COLO668 (cell line): ENCODE results near the gene RTKN2.
A peak's percentile ranks its signal among the peaks of the same experiment; 100 is the strongest.
"Not testable (repeated sequence)": the region's sequence is repeated elsewhere in the genome, so short reads cannot be mapped to it uniquely, and the experiment has no call there.

Experiments
- DNase-seq: peaks from one replicate; lab custom pipeline; 2025; ENCODE audit not compliant: unreplicated experiment; lab: John Stamatoyannopoulos, UW

Gene RTKN2

GRCh38 chr10:62261666-62262065, 7.0 kb downstream of the RTKN2 start:
- no peak for DNase-seq

- no peak for DNase-seq
These were observed 8.6 kb downstream of the RTKN2 start for GRCh38 chr10:62259998-62260397.

GRCh38 chr10:62259456-62259855, 9.2 kb downstream of the RTKN2 start:
- no peak for DNase-seq

- DNase-seq, result no peak
These were observed 9.7 kb downstream of the RTKN2 start for GRCh38 chr10:62258926-62259325.

GRCh38 chr10:62253704-62254103, 14.9 kb downstream of the RTKN2 start:
- no peak for DNase-seq

GRCh38 chr10:62252051-62252450, 16.6 kb downstream of the RTKN2 start:
- no peak for DNase-seq

- DNase-seq, result peak; percentile 4
These were observed 17.9 kb downstream of the RTKN2 start for GRCh38 chr10:62250594-62251198.

- no peak for DNase-seq
These were observed 18.7 kb downstream of the RTKN2 start for GRCh38 chr10:62249957-62250356.

- no peak for DNase-seq
These were observed 20.2 kb downstream of the RTKN2 start for GRCh38 chr10:62248465-62248864.

- DNase-seq, result peak; percentile 4
These were observed 23.7 kb downstream of the RTKN2 start for GRCh38 chr10:62244785-62245467.

GRCh38 chr10:62244088-62244487, 24.6 kb downstream of the RTKN2 start:
- no peak for DNase-seq

GRCh38 chr10:62243647-62243997, 25.0 kb downstream of the RTKN2 start:
- DNase-seq, result no peak

- not testable (repeated sequence) for DNase-seq
These were observed 25.5 kb downstream of the RTKN2 start for GRCh38 chr10:62242965-62243646.

- not testable (repeated sequence) for DNase-seq
These were observed 27.1 kb downstream of the RTKN2 start for GRCh38 chr10:62241521-62241920.

GRCh38 chr10:62239994-62240393, 28.6 kb downstream of the RTKN2 start:
- no peak for DNase-seq

- DNase-seq, result no peak
These were observed 29.8 kb downstream of the RTKN2 start for GRCh38 chr10:62238880-62239279.

- no peak for DNase-seq
These were observed 30.7 kb downstream of the RTKN2 start for GRCh38 chr10:62237966-62238365.

- DNase-seq, result no peak
These were observed 31.1 kb downstream of the RTKN2 start for GRCh38 chr10:62237506-62237905.

- DNase-seq, result no peak
These were observed 34.5 kb downstream of the RTKN2 start for GRCh38 chr10:62234077-62234605.

- DNase-seq, result no peak
These were observed 35.1 kb downstream of the RTKN2 start for GRCh38 chr10:62233356-62234076.

GRCh38 chr10:62231805-62232204, 36.8 kb downstream of the RTKN2 start:
- DNase-seq, result no peak
